ENCODE data around the gene DTHD1. TPM values are rescaled to one million over a fixed set of nuclear protein-coding genes. Genes with fewer than 3 reads are reported as not detected.

Gene DTHD1
- total RNA-seq, 4 donors from 2014 or later, result 0.20 to 0.60 (median 0.42) TPM; not detected in 1

DNA sequence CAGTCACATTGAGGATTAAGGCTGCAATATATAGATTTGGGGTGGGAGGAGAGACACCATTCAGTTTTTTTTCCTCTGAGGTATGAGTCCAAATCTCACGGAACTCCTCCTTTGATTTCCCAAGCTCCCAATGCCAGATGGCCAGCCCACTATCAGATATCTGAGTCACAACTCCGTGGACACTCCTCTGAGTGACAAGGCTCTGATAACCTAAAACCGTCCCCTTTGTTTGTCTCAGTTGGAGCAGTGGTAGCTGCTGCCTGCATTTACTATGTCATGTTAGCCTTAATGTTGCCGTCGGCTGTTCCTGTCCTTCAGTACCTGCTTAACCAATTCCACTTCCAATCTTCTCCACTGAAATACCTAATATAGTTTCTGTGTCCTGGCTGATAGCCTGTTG lies 107.3 kb downstream of the DTHD1 start:
- H3K9me3 ChIP-seq, result no peaks in the 10 kb centered on the region
- 72 to 74% methylated on average over 5 of the region's 5 CpGs for WGBS, 2 donors
- DNase-seq (ENCODE audit: low spot score in 2 of 2), result no peak
- no peaks in the 10 kb centered on the region for H3K36me3 ChIP-seq
- no peak overlapping the region for H3K4me3 ChIP-seq
- H3K4me1 ChIP-seq, result peaks cover 0 to 5% (median 0%) of the 10 kb centered on the region in 4 donors
- no peak overlapping the region for H3K27ac ChIP-seq
- H3K27me3 ChIP-seq, result no peaks in the 10 kb centered on the region
- TF ChIP-seq EP300 (IDR thresholded peaks at IDR 0.05) (no peak), POLR2A (IDR thresholded peaks at IDR 0.05) (no peak)
- TF ChIP-seq, protein P1, sequence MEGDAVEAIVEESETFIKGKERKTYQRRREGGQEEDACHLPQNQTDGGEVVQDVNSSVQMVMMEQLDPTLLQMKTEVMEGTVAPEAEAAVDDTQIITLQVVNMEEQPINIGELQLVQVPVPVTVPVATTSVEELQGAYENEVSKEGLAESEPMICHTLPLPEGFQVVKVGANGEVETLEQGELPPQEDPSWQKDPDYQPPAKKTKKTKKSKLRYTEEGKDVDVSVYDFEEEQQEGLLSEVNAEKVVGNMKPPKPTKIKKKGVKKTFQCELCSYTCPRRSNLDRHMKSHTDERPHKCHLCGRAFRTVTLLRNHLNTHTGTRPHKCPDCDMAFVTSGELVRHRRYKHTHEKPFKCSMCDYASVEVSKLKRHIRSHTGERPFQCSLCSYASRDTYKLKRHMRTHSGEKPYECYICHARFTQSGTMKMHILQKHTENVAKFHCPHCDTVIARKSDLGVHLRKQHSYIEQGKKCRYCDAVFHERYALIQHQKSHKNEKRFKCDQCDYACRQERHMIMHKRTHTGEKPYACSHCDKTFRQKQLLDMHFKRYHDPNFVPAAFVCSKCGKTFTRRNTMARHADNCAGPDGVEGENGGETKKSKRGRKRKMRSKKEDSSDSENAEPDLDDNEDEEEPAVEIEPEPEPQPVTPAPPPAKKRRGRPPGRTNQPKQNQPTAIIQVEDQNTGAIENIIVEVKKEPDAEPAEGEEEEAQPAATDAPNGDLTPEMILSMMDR (IDR thresholded peaks at IDR 0.05), result no peak

- no peak overlapping the region for H3K27ac ChIP-seq
- H3K9me3 ChIP-seq, result no peaks in the 10 kb centered on the region
- no peaks in the 10 kb centered on the region for H3K27me3 ChIP-seq
- H3K36me3 ChIP-seq, result no peaks in the 10 kb centered on the region
- WGBS, 2 donors, result 68 to 69% methylated on average over 2 of the region's 2 CpGs
- TF ChIP-seq, protein P1 (IDR thresholded peaks at IDR 0.05), result no peak
- TF ChIP-seq POLR2A (IDR thresholded peaks at IDR 0.05) (no peak), EP300 (IDR thresholded peaks at IDR 0.05) (no peak)
- H3K4me3 ChIP-seq, result no peak overlapping the region
- no peak for DNase-seq (ENCODE audit: low spot score in 2 of 2)
- H3K4me1 ChIP-seq, result peaks cover 0 to 5% (median 0%) of the 10 kb centered on the region in 4 donors
These were observed 110.0 kb downstream of the DTHD1 start for GRCh38 chr4:36391411-36391810.

DNA sequence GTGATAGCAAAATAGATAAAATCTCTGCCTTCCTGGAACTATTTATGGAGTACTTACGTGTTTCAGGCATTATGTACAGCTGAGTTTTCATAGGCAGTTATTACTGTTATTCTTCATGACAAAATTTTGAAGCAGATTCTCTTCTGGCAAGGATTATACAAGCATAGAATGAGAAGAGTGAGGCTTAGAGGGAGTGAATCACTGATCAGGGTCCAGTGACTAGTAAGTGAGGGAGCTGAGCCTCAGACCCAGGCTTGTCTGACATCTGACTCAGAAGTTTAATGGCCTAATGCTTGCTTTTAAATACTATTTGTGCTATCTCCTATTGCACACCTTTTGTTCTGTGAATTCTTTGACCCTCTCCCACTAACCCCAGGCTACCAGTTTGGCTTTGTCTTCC lies 110.6 kb downstream of the DTHD1 start:
- H3K9me3 ChIP-seq, result no peaks in the 10 kb centered on the region
- no peak for TF ChIP-seq EP300 (IDR thresholded peaks at IDR 0.05)
- TF ChIP-seq POLR2A (IDR thresholded peaks at IDR 0.05), result no peak
- TF ChIP-seq, protein P1 (IDR thresholded peaks at IDR 0.05), result no peak
- no peaks in the 10 kb centered on the region for H3K4me1 ChIP-seq
- H3K27ac ChIP-seq, result no peak overlapping the region
- no peaks in the 10 kb centered on the region for H3K27me3 ChIP-seq
- no peaks in the 10 kb centered on the region for H3K36me3 ChIP-seq
- no peak overlapping the region for H3K4me3 ChIP-seq
- WGBS, 2 donors, result 58 to 74% methylated on average over 1 of the region's 1 CpG
- DNase-seq (ENCODE audit: low spot score in 2 of 2), result no peak

GRCh38 chr4:36392916-36393315 lies 111.5 kb downstream of the DTHD1 start:
- H3K27me3 ChIP-seq, result no peaks in the 10 kb centered on the region
- DNase-seq (ENCODE audit: low spot score in 2 of 2), result no peak
- 91% methylated on average over 4 of the region's 4 CpGs for WGBS, 2 donors
- H3K9me3 ChIP-seq, result no peaks in the 10 kb centered on the region
- no peak overlapping the region for H3K4me3 ChIP-seq
- TF ChIP-seq, protein P1 (IDR thresholded peaks at IDR 0.05), result no peak
- TF ChIP-seq EP300 (IDR thresholded peaks at IDR 0.05) (no peak), POLR2A (IDR thresholded peaks at IDR 0.05) (no peak)
- no peaks in the 10 kb centered on the region for H3K36me3 ChIP-seq
- no peaks in the 10 kb centered on the region for H3K4me1 ChIP-seq
- no peak overlapping the region for H3K27ac ChIP-seq

Other genes with a start within 250 kb of the DTHD1 start
- gene ARAP2, start 37.1 kb upstream of the DTHD1 start, total RNA-seq, result 10 to 100 TPM; 12.4 to 65.6 (median 27.5) TPM